ENCODE results near the gene GNAT2. TPM values are rescaled to one million over a fixed set of nuclear protein-coding genes. Genes with fewer than 3 reads are reported as not detected.

GNAT2 gene
- total RNA-seq, 6 donors from 2014 or later, result 0.20 to 0.46 TPM; not detected in 4

GRCh38 chr1:109630081-109630897 is 10.9 kb upstream of the GNAT2 start:
- no peaks in the 10 kb centered on the region for H3K9me3 ChIP-seq
- TF ChIP-seq, protein P1, sequence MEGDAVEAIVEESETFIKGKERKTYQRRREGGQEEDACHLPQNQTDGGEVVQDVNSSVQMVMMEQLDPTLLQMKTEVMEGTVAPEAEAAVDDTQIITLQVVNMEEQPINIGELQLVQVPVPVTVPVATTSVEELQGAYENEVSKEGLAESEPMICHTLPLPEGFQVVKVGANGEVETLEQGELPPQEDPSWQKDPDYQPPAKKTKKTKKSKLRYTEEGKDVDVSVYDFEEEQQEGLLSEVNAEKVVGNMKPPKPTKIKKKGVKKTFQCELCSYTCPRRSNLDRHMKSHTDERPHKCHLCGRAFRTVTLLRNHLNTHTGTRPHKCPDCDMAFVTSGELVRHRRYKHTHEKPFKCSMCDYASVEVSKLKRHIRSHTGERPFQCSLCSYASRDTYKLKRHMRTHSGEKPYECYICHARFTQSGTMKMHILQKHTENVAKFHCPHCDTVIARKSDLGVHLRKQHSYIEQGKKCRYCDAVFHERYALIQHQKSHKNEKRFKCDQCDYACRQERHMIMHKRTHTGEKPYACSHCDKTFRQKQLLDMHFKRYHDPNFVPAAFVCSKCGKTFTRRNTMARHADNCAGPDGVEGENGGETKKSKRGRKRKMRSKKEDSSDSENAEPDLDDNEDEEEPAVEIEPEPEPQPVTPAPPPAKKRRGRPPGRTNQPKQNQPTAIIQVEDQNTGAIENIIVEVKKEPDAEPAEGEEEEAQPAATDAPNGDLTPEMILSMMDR (IDR thresholded peaks at IDR 0.05), result peak in 3 of 6 experiments; percentile 21 to 58 (median 32)
- TF ChIP-seq POLR2A (IDR thresholded peaks at IDR 0.05), result no peak
- ATAC-seq (ENCODE audit: low FRiP score in 2 of 2) (no peak), DNase-seq (peak in 1 of 2 donors; percentile 72)
- no peak overlapping the region for H3K27ac ChIP-seq
- no peaks in the 10 kb centered on the region for H3K4me1 ChIP-seq
- H3K27me3 ChIP-seq, result no peaks in the 10 kb centered on the region
- no peak overlapping the region for H3K4me3 ChIP-seq
- 80 to 94% methylated on average over 13 to 21 of the region's 30 CpGs for WGBS, 2 donors
- H3K36me3 ChIP-seq, result peaks cover 14 to 58% (median 54%) of the 10 kb centered on the region in 4 donors

DNA sequence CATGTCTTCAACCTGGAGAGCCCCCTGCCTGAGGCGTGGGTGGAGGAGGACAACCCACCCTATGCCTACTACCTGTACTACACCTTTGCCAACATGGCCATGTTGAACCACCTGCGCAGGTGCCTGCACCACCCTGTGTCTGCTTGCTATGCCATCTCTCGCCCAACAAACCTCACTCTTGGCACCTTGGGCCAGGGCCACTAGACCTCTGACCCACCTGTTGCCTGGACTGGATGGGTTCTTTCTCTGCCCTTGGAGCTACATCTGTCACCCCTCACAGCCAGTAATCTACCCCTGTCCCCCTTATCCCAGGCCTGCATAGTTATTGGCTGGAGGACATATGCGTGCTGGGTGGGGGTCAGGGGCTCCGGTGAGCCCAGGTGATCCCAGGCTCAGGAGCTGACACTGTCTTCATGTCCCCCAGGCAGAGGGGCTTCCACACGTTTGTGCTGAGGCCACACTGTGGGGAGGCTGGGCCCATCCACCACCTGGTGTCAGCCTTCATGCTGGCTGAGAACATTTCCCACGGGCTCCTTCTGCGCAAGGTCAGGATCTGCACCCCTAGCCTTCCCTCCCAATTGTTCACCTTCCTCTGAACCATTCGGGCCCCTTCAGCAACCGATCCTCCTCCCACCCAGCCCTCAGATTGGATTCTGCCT is 10.1 kb upstream of the GNAT2 start:
- WGBS, 2 donors, result 89 to 91% methylated on average over 7 to 10 of the region's 10 CpGs

GRCh38 chr1:109628540-109629321 is 9.3 kb upstream of the GNAT2 start:
- Histone ChIP-seq H3K36me3 (peaks cover 14 to 58% (median 54%) of the 10 kb centered on the region in 4 donors), H3K27me3 (no peaks in the 10 kb centered on the region), H3K4me1 (peaks cover 8 to 10% (median 9%) of the 10 kb centered on the region in 4 donors), H3K27ac (no peak overlapping the region), H3K4me3 (no peak overlapping the region), H3K9me3 (no peaks in the 10 kb centered on the region)
- peak in 1 of 2 donors; percentile 68 for DNase-seq
- 88 to 89% methylated on average over 14 to 23 of the region's 23 CpGs for WGBS, 2 donors
- TF ChIP-seq EP300 (IDR thresholded peaks at IDR 0.05) (no peak), POLR2A (IDR thresholded peaks at IDR 0.05) (no peak), POLR2AphosphoS5 (IDR thresholded peaks at IDR 0.05) (no peak)
- TF ChIP-seq, protein P1 (IDR thresholded peaks at IDR 0.05), result no peak
- no peak for ATAC-seq (ENCODE audit: low FRiP score in 2 of 2)

More for the DNA sequence above, 10.1 kb upstream of the GNAT2 start:
- peaks cover 1 to 4% (median 2%) of the 10 kb centered on the region in 4 donors for H3K4me1 ChIP-seq
- peaks cover 14 to 58% (median 54%) of the 10 kb centered on the region in 4 donors for H3K36me3 ChIP-seq
- ATAC-seq (ENCODE audit: low FRiP score in 2 of 2) (no peak), DNase-seq (no peak)
- no peaks in the 10 kb centered on the region for H3K9me3 ChIP-seq
- no peak overlapping the region for H3K27ac ChIP-seq
- no peaks in the 10 kb centered on the region for H3K27me3 ChIP-seq
- H3K4me3 ChIP-seq, result no peak overlapping the region
- TF ChIP-seq POLR2AphosphoS5 (IDR thresholded peaks at IDR 0.05) (no peak), POLR2A (IDR thresholded peaks at IDR 0.05) (no peak), EP300 (IDR thresholded peaks at IDR 0.05) (no peak)
- TF ChIP-seq, protein P1 (IDR thresholded peaks at IDR 0.05), result no peak

- WGBS, 2 donors, result 86 to 94% methylated on average over 17 to 19 of the region's 23 CpGs
- Histone ChIP-seq H3K27ac (no peak overlapping the region), H3K4me3 (no peak overlapping the region), H3K9me3 (no peaks in the 10 kb centered on the region), H3K36me3 (peaks cover 14 to 58% (median 54%) of the 10 kb centered on the region in 4 donors), H3K27me3 (no peaks in the 10 kb centered on the region), H3K4me1 (peaks cover 12 to 19% (median 15%) of the 10 kb centered on the region in 4 donors)
- peak in 1 of 2 donors; percentile 49 for DNase-seq
- TF ChIP-seq POLR2A (IDR thresholded peaks at IDR 0.05) (no peak), EP300 (IDR thresholded peaks at IDR 0.05) (no peak), POLR2AphosphoS5 (IDR thresholded peaks at IDR 0.05) (no peak)
- TF ChIP-seq, protein P1 (IDR thresholded peaks at IDR 0.05), result no peak
- no peak for ATAC-seq (ENCODE audit: low FRiP score in 2 of 2)
These were observed 8.4 kb upstream of the GNAT2 start for GRCh38 chr1:109627692-109628399.

Data from upper lobe of left lung (tissue), 6 donors.